G401 (cell line): ENCODE data around the gene THSD7A. TPM values are rescaled to one million over a fixed set of nuclear protein-coding genes. Genes with fewer than 3 reads are reported as not detected.
A peak's percentile ranks its signal among the peaks of the same experiment; 100 is the strongest.
"Not testable (repeated sequence)": the region's sequence is repeated elsewhere in the genome, so short reads cannot be mapped to it uniquely, and the experiment has no call there.

Experiments used
- DNase-seq: peaks from one replicate; pipeline ENCODE4 v3.0.0-alpha.2; 2015; ENCODE audit warnings: low spot score
- in situ Hi-C: cut with HindIII; loops from 2 replicates; pipeline ENCODE4 v1.10.0; 2016; ENCODE audit warnings: low sequenced_read_pairs, mixed read lengths
- total RNA-seq: library from RNA; depleted of rRNA; stranded (reverse); fragments of >200 nt; shearing (Covaris generic); gene quantifications from 2 replicates; pipeline ENCODE4 v1.2.3, GENCODE V29; 2014

THSD7A gene
- total RNA-seq, 1 experiment from 2014 or later: not detected

DNA sequence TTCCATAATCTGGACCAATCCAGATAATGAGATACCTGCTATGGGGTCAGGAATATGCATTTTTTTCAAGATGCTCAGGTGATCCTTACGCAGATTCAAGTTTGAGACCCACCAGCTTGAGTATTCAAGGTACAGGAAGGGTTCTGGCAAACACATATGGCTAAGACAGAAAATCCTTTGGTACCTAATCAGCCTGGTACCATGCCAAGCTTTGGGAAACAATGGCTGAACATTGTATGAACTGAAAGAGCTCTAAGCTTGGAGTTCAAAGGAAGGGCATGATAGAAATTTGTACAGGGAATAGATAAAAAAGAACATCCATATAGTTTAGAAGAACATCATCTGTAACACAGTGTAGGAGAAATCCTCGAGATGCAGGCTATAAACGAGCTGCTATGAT, 382.7 kb downstream of the THSD7A start:
- in situ Hi-C loops: no loop called here

DNA sequence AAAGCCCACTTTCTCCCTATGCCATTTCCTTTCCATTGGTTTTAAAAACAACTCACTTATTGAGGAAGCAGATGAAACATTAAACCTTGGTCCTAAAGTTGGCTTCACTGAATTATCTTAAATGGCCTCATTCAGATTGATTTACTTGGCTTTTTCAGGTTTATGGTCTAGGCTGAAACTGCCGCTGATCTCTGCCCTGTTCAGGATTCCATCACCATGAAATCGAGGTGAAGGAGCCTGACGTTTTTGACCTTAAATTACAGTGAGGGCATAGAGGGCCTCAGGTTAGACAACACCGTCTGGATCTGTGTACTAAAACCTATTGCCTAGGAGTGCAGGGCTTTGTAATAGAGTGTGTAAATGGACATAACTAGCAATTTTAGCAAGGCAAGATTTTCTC, 383.7 kb downstream of the THSD7A start:
- in situ Hi-C loops: no loop called here
- no peak for DNase-seq

More for the DNA sequence above, 382.7 kb downstream of the THSD7A start:
- DNase-seq: no peak

- DNase-seq: peak; percentile 58
- in situ Hi-C loops: no loop called here
Measured at GRCh38 chr7:11447106-11447505, 384.9 kb downstream of the THSD7A start.

GRCh38 chr7:11443934-11444333, 388.1 kb downstream of the THSD7A start:
- DNase-seq, in situ Hi-C loops: not testable (repeated sequence)

- no peak for DNase-seq
- in situ Hi-C loops: no loop called here
Measured at GRCh38 chr7:11437994-11438393, 394.0 kb downstream of the THSD7A start.

DNA sequence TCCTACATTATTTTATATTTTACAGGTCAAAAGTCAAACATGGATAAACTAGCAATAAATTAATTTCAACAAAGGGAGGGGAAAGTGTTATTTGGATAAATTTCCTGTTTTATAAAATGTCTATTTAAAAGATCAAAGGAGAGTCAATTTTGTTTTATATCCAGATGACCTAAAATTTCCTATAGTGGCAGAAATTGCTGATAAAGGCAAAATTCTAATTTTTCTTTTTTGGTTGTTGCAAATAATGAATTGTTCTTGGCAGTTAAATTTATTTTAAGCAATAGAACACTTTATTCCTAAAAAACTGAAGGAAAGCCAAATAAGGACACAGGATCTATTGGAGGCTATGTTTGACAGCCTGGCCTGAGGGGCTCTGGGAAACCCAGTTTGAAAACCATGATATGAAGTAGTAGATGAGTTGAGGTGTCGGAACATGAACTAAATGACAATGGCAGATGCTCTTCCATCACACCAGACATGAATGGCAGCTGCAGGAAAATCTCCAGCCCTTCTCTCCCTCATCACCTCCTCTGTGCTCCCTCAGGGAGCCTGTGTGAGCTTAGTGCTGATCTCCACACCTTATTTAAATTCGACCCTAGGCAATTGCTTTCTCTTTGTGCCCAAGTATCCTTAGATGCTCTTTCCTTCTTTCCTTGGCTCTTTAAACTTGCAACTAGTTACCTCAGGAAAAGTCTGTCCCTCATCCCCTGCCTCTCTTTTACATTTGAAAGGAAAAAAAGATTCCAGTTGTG, 395.0 kb downstream of the THSD7A start:
- in situ Hi-C loops: no loop called here
- no peak for DNase-seq

- DNase-seq: no peak
Measured at GRCh38 chr7:11436316-11436715, 395.7 kb downstream of the THSD7A start.

GRCh38 chr7:11434366-11434765, 397.6 kb downstream of the THSD7A start:
- no peak for DNase-seq

More at GRCh38 chr7:11436316-11436715, 395.7 kb downstream of the THSD7A start:
- in situ Hi-C loops: no loop called here

GRCh38 chr7:11430841-11431240, 401.2 kb downstream of the THSD7A start:
- in situ Hi-C loops: no loop called here
- DNase-seq: no peak

More at GRCh38 chr7:11434366-11434765, 397.6 kb downstream of the THSD7A start:
- in situ Hi-C loops: no loop called here

DNA sequence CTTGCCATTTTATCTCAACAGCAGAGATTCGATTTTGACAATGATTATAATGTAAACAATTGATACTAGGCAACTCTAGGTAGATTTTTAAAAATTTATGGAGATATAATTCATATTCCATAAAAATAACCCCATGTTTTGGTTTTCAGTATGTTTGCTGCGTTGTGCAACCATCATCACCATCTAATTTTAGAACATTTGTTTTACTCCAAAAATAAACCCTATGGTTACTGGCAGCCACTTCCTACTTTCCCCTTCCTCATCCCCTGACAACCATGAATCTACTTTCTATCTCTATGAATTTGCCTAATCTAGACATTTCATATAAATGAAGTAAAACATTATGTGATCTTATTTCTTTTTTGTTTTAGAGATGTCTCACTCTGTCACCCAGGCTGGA, 401.9 kb downstream of the THSD7A start:
- no peak for DNase-seq
- in situ Hi-C loops: no loop called here

- DNase-seq: no peak
- in situ Hi-C loops: no loop called here
Measured at GRCh38 chr7:11428877-11429581, 403.0 kb downstream of the THSD7A start.

DNA sequence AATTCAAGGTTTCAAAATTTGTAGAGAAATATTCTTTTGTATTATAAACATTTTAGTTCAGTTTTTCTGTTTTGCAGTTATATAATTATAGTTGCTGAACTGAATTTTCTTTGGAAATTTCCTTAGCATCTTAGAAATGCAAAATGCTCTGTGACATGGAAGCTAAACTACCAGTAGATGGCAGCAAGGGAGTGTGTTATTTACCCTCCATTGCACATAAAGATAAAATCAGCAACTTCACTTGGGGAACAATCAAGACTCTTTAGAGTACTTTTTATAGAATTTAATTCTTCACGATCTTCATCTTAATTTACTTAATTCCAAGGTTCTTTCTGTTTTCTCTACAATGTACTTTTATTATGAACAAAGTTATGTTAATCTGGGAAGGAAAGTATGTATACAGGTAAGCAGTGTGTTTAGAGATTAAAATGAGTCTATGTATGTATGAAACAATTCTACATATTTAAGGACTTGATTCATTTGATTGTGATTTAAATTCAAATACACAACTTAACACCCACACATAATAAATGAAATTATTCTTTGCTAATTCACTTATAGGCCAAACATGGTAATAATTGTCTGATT, 404.2 kb downstream of the THSD7A start:
- DNase-seq: peak; percentile 55
- in situ Hi-C loops: no loop called here

- DNase-seq: no peak
- in situ Hi-C loops: no loop called here
Measured at GRCh38 chr7:11424006-11424405, 408.0 kb downstream of the THSD7A start.

- DNase-seq: no peak
- in situ Hi-C loops: no loop called here
Measured at GRCh38 chr7:11420049-11420448, 411.9 kb downstream of the THSD7A start.

- in situ Hi-C loops: no loop called here
- DNase-seq: peak; percentile 4
Measured at GRCh38 chr7:11416641-11417458, 415.1 kb downstream of the THSD7A start.

DNA sequence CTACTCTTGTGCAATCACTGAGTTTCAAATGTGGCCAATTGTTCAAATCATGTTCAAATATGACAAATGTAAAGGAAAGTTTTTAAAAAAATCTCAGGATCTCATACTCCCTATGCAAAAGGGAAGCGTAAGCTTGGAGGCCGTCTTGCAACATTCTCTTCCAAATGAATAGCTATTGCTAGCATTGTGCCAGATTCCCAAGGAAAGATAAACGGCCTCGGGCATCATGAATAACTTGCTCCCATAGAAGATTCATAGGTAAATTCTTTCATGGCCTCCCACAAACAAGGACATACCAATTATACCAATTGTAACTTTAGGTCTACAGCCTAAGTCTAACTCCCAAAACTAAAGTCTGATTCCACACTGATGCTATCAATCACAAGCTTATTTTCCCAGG, 416.9 kb downstream of the THSD7A start:
- no peak for DNase-seq
- in situ Hi-C loops: no loop called here

GRCh38 chr7:11413901-11414300, 418.1 kb downstream of the THSD7A start:
- in situ Hi-C loops: no loop called here
- no peak for DNase-seq

GRCh38 chr7:11412036-11412435, 420.0 kb downstream of the THSD7A start:
- DNase-seq: no peak
- in situ Hi-C loops: no loop called here
